Measurements from ENCODE around the gene FBP1. TPM values are rescaled to one million over a fixed set of nuclear protein-coding genes. Genes with fewer than 3 reads are reported as not detected.

Gene FBP1
- total RNA-seq, 4 donors from 2014 or later = 20.3 to 31.8 (median 23.1) TPM

DNA sequence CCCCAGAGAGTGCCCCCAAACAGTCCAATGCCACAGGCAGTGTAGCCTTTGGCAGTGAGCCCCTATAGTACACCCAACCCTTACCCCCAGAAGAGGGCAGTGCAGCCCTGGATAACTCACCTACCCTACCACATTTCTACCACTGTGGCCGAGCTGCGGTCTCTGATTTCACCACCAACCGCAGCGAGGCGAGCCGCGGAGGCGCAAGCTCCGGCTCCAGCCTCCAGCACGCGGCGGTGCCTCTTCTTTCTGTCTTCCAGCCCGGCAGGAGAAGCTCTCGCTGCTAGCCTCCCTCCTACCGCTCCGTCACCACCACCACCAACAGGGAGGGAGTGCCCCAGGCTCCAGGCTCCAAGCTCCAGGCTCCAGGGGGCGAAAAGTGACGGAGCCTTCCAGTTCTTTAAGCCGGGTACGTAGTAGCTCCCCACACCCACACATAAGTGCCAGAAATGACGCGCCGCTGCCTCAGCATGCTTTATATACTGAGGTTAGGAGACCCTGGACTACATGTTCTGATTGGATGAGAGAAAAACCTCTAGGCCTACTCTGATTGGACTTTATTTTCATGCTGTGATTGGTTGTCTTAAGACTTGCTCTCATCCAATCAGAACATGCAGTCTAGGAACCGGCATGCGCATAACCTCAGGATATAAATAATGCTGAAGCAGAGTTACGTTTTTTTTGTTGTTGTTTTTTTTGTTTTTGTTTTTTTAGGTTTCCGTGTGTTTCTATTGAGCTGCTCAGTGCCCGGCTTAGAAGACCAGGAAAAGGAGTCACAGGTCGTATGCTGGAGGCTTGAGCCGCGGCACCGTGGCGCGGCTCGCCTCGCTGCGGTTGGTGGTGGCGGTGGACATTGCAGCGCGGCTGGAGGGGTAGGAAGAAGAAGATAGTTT lies 84.6 kb downstream of the FBP1 start, which contains the start of gene PCAT7:
Gene PCAT7, plus strand, starts transcription at position 645 of the 893 bp plus-strand sequence.
- Histone ChIP-seq H3K27me3 (no peaks in the 10 kb centered on the region), H3K4me3 (replicated peaks in 1 of 3) (no peak within 1 kb of the TSS), H3K27ac (no peak within 1 kb of the TSS), H3K4me1 (no peaks in the 10 kb centered on the region), H3K36me3 (no peaks in the 10 kb centered on the region), H3K9me3 (no peaks in the 10 kb centered on the region)
- WGBS, 2 donors = 83% methylated on average over 40 of the region's 40 CpGs
- peak; percentile 20 to 22 for DNase-seq
- intact Hi-C loops (cut with DNase I) = no loop called here
- TF ChIP-seq POLR2A (IDR thresholded peaks at IDR 0.05) = no peak
- TF ChIP-seq, protein P1, sequence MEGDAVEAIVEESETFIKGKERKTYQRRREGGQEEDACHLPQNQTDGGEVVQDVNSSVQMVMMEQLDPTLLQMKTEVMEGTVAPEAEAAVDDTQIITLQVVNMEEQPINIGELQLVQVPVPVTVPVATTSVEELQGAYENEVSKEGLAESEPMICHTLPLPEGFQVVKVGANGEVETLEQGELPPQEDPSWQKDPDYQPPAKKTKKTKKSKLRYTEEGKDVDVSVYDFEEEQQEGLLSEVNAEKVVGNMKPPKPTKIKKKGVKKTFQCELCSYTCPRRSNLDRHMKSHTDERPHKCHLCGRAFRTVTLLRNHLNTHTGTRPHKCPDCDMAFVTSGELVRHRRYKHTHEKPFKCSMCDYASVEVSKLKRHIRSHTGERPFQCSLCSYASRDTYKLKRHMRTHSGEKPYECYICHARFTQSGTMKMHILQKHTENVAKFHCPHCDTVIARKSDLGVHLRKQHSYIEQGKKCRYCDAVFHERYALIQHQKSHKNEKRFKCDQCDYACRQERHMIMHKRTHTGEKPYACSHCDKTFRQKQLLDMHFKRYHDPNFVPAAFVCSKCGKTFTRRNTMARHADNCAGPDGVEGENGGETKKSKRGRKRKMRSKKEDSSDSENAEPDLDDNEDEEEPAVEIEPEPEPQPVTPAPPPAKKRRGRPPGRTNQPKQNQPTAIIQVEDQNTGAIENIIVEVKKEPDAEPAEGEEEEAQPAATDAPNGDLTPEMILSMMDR (IDR thresholded peaks at IDR 0.05) = peak in 3 of 6 experiments; percentile 18 to 44 (median 39)

DNA sequence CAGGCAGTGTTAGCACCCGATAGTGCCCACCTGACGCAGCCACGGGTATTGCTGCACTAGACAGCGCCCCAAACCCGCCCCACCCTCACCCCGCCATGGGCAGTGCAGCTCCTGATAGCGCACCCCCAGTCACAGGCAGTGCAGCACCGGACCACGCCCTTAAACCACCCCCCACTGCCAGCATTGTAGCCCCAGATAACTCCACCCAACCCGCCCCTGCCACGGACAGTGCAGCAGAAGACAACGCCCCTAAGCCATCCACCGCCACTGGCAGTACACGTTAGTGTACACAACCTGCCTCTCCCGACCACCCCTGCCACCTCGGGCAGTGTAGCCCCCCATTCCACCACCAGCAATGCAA lies 85.3 kb downstream of the FBP1 start:
- DNase-seq = no peak
- 89 to 91% methylated on average over 13 to 16 of the region's 16 CpGs for WGBS, 2 donors
- no peaks in the 10 kb centered on the region for H3K27me3 ChIP-seq
- H3K27ac ChIP-seq = no peak overlapping the region
- no peaks in the 10 kb centered on the region for H3K36me3 ChIP-seq
- H3K4me1 ChIP-seq = no peaks in the 10 kb centered on the region
- TF ChIP-seq POLR2A (IDR thresholded peaks at IDR 0.05) = no peak
- TF ChIP-seq, protein P1 (IDR thresholded peaks at IDR 0.05) = no peak
- H3K9me3 ChIP-seq = no peaks in the 10 kb centered on the region
- intact Hi-C loops (cut with DNase I) = no loop called here
- H3K4me3 ChIP-seq (replicated peaks in 1 of 3) = no peak overlapping the region

Other genes with a start within 250 kb of the FBP1 start
- gene PCAT7, start 84.4 kb downstream of the FBP1 start, total RNA-seq = not detected
- not detected for gene FBP2, start 45.7 kb downstream of the FBP1 start, total RNA-seq
- gene AOPEP, start 87.2 kb upstream of the FBP1 start, total RNA-seq = 100 to 1,000 TPM; 126 to 216 (median 136) TPM

Data from thyroid gland (tissue), 4 donors.